PC-9 (cell line): Measurements from ENCODE around the gene TXNRD1. TPM values are rescaled to one million over a fixed set of nuclear protein-coding genes. Genes with fewer than 3 reads are reported as not detected.
A peak's percentile ranks its signal among the peaks of the same experiment; 100 is the strongest.

Experiments used
- BruUV-seq: library from RNA; stranded (reverse); fragments of 400-500 nt; replicated peaks from 2 replicates; lab custom pipeline; 2021; lab: Mats Ljungman, UMichigan
- CTCF ChIA-PET: fragments of 300-600 bp; sonication (Branson Sonifier 250); formaldehyde crosslinking; loops from one replicate; lab custom pipeline; 2022; ENCODE audit warnings: antibody characterized with exemption; lab: Charles Lee
- POLR2A ChIA-PET: fragments of 300-600 bp; sonication (Branson Sonifier 250); formaldehyde crosslinking; loops from one replicate; lab custom pipeline; 2022; ENCODE audit warnings: antibody characterized with exemption; ENCODE audit not compliant: unreplicated experiment; lab: Charles Lee
- DNase-seq, 2 experiments: peaks; one replicate each; pipeline versions ENCODE4 v3.0.0 to v3.0.0-alpha.2; 2015 to 2022; ENCODE audit warnings: mixed read lengths in 1 of 2
- H2AFZ ChIP-seq: fragments of 200-600 bp; sonication (generic); 2 replicates; pipeline ENCODE4 v1.8.1; 2017; ENCODE audit warnings: antibody characterized with exemption
- H3F3A ChIP-seq: fragments of 200-600 bp; sonication (generic); 2 replicates; pipeline ENCODE4 v1.8.1; 2017; ENCODE audit warnings: antibody characterized with exemption, mild to moderate bottlenecking, low read depth; ENCODE audit not compliant: insufficient read depth
- H3K27ac ChIP-seq: fragments of 200-600 bp; sonication (generic); 2 replicates; pipeline ENCODE4 v1.6.1; 2016; ENCODE audit warnings: mixed run types
- H3K27me3 ChIP-seq: fragments of 200-600 bp; sonication (generic); 2 replicates; pipeline ENCODE4 v1.6.1; 2016; ENCODE audit warnings: low read depth, mixed run types; ENCODE audit not compliant: insufficient read depth
- H3K36me3 ChIP-seq: fragments of 200-600 bp; sonication (generic); 2 replicates; pipeline ENCODE4 v1.6.1; 2016; ENCODE audit warnings: low read depth, mixed run types
- H3K4me1 ChIP-seq: fragments of 200-600 bp; sonication (generic); replicated peaks from 2 replicates; pipeline ENCODE4 v1.6.1; 2016; ENCODE audit warnings: mixed run types; ENCODE audit not compliant: insufficient read depth
- H3K4me2 ChIP-seq: fragments of 200-600 bp; sonication (generic); 2 replicates; pipeline ENCODE4 v1.6.1; 2017; ENCODE audit warnings: mixed run types
- H3K4me3 ChIP-seq: fragments of 200-600 bp; sonication (generic); 2 replicates; pipeline ENCODE4 v1.6.1; 2016; ENCODE audit warnings: mixed run types
- H3K79me2 ChIP-seq: fragments of 200-600 bp; sonication (generic); 2 replicates; pipeline ENCODE4 v1.6.1; 2017; ENCODE audit warnings: low read depth, mixed run types
- H3K9me2 ChIP-seq: fragments of 200-600 bp; sonication (generic); 2 replicates; pipeline ENCODE4 v1.8.1; 2017; ENCODE audit warnings: mild to moderate bottlenecking; ENCODE audit not compliant: insufficient read depth
- H3K9me3 ChIP-seq: fragments of 200-600 bp; sonication (generic); 2 replicates; pipeline ENCODE4 v1.8.1; 2016; ENCODE audit warnings: low read depth; ENCODE audit not compliant: insufficient read depth
- H4K20me1 ChIP-seq: fragments of 200-600 bp; sonication (generic); 2 replicates; pipeline ENCODE4 v1.8.1; 2017; ENCODE audit not compliant: insufficient read depth
- CTCF ChIP-seq: fragments of 200-600 bp; sonication (generic); conservative IDR thresholded peaks from 2 replicates; pipeline ENCODE4 v1.6.1; 2017; ENCODE audit warnings: mixed run types, antibody characterized with exemption, mild to moderate bottlenecking, moderate library complexity
- EZH2 ChIP-seq: fragments of 200-600 bp; sonication (generic); IDR thresholded peaks from 2 replicates; pipeline ENCODE4 v1.8.0; 2017; ENCODE audit warnings: antibody characterized with exemption, low read depth
- intact Hi-C: fragments of 100-400 bp; cut with micrococcal nuclease; formaldehyde crosslinking; loops from one replicate; pipeline ENCODE4 v1.10.0; 2022; ENCODE audit not compliant: unreplicated experiment
- total RNA-seq: library from RNA; stranded (reverse); gene quantifications from 2 replicates; pipeline ENCODE4 v1.2.3, GENCODE V29; 2021

TXNRD1 gene
- total RNA-seq, 1 experiment from 2014 or later: 1,250 TPM

GRCh38 chr12:104337030-104337558 is 121.5 kb downstream of the TXNRD1 start:
- Histone ChIP-seq H4K20me1 (peaks cover 100% of the 10 kb centered on the region), H3K4me1 (peaks cover 71% of the 10 kb centered on the region), H3K4me2 (no peak overlapping the region), H2AFZ (no peak overlapping the region), H3K79me2 (peaks cover 97% of the 10 kb centered on the region), H3K27ac (peak overlapping the region; percentile 49; the same call in 1 of the 2 replicates), H3K4me3 (no peak overlapping the region), H3K9me3 (no peaks in the 10 kb centered on the region), H3K27me3 (no peaks in the 10 kb centered on the region), H3F3A (peaks cover 100% of the 10 kb centered on the region), H3K9me2 (no peaks in the 10 kb centered on the region), H3K36me3 (peaks cover 93% of the 10 kb centered on the region)
- TF ChIP-seq CTCF (no peak), EZH2 (no peak)
- no peak for DNase-seq
- intact Hi-C loops: no loop called here
- POLR2A ChIA-PET: interaction anchor here (0.6 to 0.7 kb wide), 2 partner anchors 150 to 277 kb away, joined by 4 to 11 read pairs; no protein-coding TSS in a partner anchor
- CTCF ChIA-PET: interaction anchor here (1.2 kb wide), 1 partner anchor 9 kb away, joined by 13 read pairs; no protein-coding TSS in a partner anchor
- BruUV-seq: no TSS peak

- no peak for DNase-seq
- Histone ChIP-seq H3K27me3 (no peaks in the 10 kb centered on the region), H3K4me3 (no peak overlapping the region), H3K4me2 (peak overlapping the region; percentile 10; the same call in 1 of the 2 replicates), H4K20me1 (peaks cover 100% of the 10 kb centered on the region), H3K9me3 (no peaks in the 10 kb centered on the region), H3K9me2 (no peaks in the 10 kb centered on the region), H3K79me2 (peaks cover 99% of the 10 kb centered on the region), H3K36me3 (peaks cover 93% of the 10 kb centered on the region), H3K4me1 (peaks cover 89% of the 10 kb centered on the region), H2AFZ (no peak overlapping the region), H3K27ac (peak overlapping the region; percentile 60), H3F3A (peaks cover 100% of the 10 kb centered on the region)
- TF ChIP-seq CTCF (no peak), EZH2 (no peak)
- intact Hi-C loops: no loop called here
- BruUV-seq: no TSS peak
- CTCF ChIA-PET: interaction anchor here (0.6 kb wide), 1 partner anchor 71 kb away, joined by 3 read pairs; no protein-coding TSS in a partner anchor
- POLR2A ChIA-PET: interaction anchor here (0.6 kb wide), 3 partner anchors 11 to 269 kb away, joined by 3 to 5 read pairs (median 3); no protein-coding TSS in a partner anchor
These were observed 124.1 kb downstream of the TXNRD1 start for GRCh38 chr12:104339663-104340062.

GRCh38 chr12:104340177-104340576 is 124.6 kb downstream of the TXNRD1 start:
- Histone ChIP-seq H3K9me2 (no peaks in the 10 kb centered on the region), H3K4me3 (no peak overlapping the region), H3K79me2 (peaks cover 99% of the 10 kb centered on the region), H3K4me1 (peaks cover 91% of the 10 kb centered on the region), H3F3A (peaks cover 100% of the 10 kb centered on the region), H3K36me3 (peaks cover 93% of the 10 kb centered on the region), H3K9me3 (no peaks in the 10 kb centered on the region), H3K4me2 (peak overlapping the region; percentile 14; the same call in 1 of the 2 replicates), H4K20me1 (peaks cover 100% of the 10 kb centered on the region), H3K27me3 (no peaks in the 10 kb centered on the region), H2AFZ (no peak overlapping the region), H3K27ac (peak overlapping the region; percentile 60)
- intact Hi-C loops: no loop called here
- ChIA-PET POLR2A (no interaction called here), CTCF (no interaction called here)
- BruUV-seq: TSS peak; percentile 1
- no peak for DNase-seq
- no peak for TF ChIP-seq EZH2
- no peak for TF ChIP-seq CTCF
